Activated T-helper 2 cell treated with anti-CD3 and anti-CD28 coated beads, Interferon-gamma antibody, Interleukin-2, Interleukin-4, amounts not matched to agents 10 μg/mL and 5 μg/mL and 100 μg/mL, durations not matched to agents 14 hours and 24 hours and 36 hours (primary cell): ENCODE measurements around the gene ZBTB7C. TPM values are rescaled to one million over a fixed set of nuclear protein-coding genes. Genes with fewer than 3 reads are reported as not detected.

Experiments
- DNase-seq: peaks from one replicate; pipeline ENCODE4 v3.0.0; 2021; ENCODE audit warnings: low spot score
- H3K27ac Mint-ChIP-seq: one replicate; pipeline ENCODE4 v1.8.0; 2021; ENCODE audit warnings: mixed read lengths
- H3K27me3 Mint-ChIP-seq: one replicate; pipeline ENCODE4 v1.8.0; 2021; ENCODE audit warnings: low read depth, mixed read lengths
- H3K36me3 Mint-ChIP-seq: one replicate; pipeline ENCODE4 v1.8.0; 2021; ENCODE audit warnings: low read depth, mixed read lengths
- H3K4me1 Mint-ChIP-seq: one replicate; pipeline ENCODE4 v1.8.0; 2021; ENCODE audit warnings: low read depth, mixed read lengths
- H3K4me3 Mint-ChIP-seq: one replicate; pipeline ENCODE4 v1.8.0; 2021; ENCODE audit warnings: low read depth, mild to moderate bottlenecking, moderate library complexity, mixed read lengths
- H3K9me3 Mint-ChIP-seq: one replicate; pipeline ENCODE4 v1.8.0; 2021; ENCODE audit warnings: mixed read lengths
- intact Hi-C: fragments of 100-400 bp; cut with micrococcal nuclease; formaldehyde crosslinking; loops from one replicate; pipeline ENCODE4 v1.15.1; 2023
- total RNA-seq: library from RNA; stranded (reverse); gene quantifications from 2 replicates; pipeline ENCODE4 v1.2.3, GENCODE V29; 2022

Gene ZBTB7C
- total RNA-seq, 1 donor from 2014 or later: 0.21 TPM

GRCh38 chr18:48109961-48110493 lies 299.2 kb downstream of the ZBTB7C start:
- no peaks in the 10 kb centered on the region for H3K36me3 Mint-ChIP-seq
- H3K9me3 Mint-ChIP-seq: no peaks in the 10 kb centered on the region
- H3K4me1 Mint-ChIP-seq: no peaks in the 10 kb centered on the region
- intact Hi-C loops: no loop called here
- no peak overlapping the region for H3K4me3 Mint-ChIP-seq
- DNase-seq: no peak
- no peak overlapping the region for H3K27ac Mint-ChIP-seq
- H3K27me3 Mint-ChIP-seq: peaks cover 43% of the 10 kb centered on the region

DNA sequence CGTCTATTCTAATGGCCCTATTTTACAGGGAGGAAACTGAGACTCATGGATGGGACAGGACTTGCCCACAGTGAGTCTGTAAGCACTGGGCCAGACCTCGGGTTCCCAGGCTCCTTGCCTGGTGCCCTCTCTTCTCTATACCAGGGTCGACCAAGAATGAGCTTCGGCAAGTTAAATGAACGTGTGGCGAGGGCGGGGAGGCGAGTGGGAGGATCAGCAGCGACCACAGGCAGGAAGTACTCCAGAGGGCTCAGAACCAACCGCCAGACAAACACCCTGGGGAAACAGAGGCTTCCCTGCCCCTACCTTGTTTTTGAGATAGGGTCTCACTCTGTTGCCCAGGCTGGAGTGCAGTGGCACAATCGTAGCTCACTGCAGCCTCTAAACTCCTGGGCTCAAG lies 301.0 kb downstream of the ZBTB7C start:
- H3K4me1 Mint-ChIP-seq: no peaks in the 10 kb centered on the region
- no peak overlapping the region for H3K27ac Mint-ChIP-seq
- H3K9me3 Mint-ChIP-seq: no peaks in the 10 kb centered on the region
- H3K36me3 Mint-ChIP-seq: no peaks in the 10 kb centered on the region
- intact Hi-C loops: no loop called here
- no peak for DNase-seq
- H3K4me3 Mint-ChIP-seq: no peak overlapping the region
- H3K27me3 Mint-ChIP-seq: peaks cover 46% of the 10 kb centered on the region

DNA sequence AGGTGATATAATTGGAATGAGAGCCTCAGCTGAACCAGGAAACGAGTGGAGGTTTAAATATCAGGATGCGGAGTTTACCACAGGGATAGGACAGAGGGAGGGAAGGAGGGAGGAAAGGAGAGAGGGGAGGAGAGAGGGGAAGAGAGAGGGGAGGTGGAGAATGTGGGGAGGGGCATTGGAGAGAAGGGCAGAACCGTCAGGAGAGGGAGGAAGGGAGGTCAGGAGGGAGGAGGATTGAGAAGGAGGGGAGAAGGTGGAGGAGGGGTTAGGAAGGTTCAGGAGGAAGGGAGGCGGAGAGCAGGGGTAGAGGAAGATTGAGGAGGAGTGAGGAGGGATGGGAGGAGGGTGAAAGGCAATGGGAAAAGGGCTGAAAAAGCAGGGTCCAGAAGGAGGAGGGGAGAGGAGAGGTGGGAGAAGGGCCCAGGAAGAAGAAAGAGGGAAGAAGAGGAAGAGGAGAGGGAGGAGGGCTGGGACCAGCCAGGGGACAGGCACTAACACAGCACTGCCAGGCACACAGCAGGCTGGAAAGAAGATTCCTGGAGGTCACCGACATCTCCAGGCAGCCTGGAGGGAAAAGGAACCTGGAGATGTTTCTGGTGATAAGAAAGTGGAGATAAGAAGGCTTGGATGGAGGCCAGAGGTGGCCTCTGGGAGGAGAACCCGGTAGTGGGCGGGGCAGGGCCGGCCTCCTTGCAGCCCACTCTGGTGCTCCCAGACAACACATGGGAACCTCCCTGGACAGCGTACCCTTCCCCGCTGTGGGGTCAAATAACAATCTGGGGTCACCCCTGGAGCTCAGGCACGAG lies 302.0 kb downstream of the ZBTB7C start:
- Mint-ChIP-seq H3K27ac (no peak overlapping the region), H3K9me3 (no peaks in the 10 kb centered on the region), H3K4me1 (no peaks in the 10 kb centered on the region), H3K27me3 (peaks cover 51% of the 10 kb centered on the region), H3K36me3 (no peaks in the 10 kb centered on the region), H3K4me3 (no peak overlapping the region)
- no peak for DNase-seq
- intact Hi-C loops: no loop called here

DNA sequence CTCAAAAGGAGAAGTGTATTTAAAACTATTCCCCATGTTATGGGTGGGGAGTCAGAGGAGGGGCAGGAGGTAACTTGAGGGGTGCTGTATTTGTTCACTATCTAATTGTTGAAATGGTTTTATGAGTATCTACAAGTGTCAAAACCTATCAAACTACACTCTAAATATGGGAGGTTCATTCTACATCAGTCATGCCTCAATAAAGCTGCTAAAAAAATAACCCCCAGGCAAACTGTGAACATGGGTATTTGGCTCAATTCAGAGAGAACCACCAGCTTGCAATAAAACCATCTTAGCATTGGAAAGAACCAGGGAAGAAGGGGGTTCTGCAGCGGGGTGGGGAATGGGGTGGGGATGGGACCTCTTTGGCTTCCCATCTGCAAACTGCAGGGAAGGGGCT lies 302.7 kb downstream of the ZBTB7C start:
- intact Hi-C loops: no loop called here
- Mint-ChIP-seq H3K27me3 (peaks cover 51% of the 10 kb centered on the region), H3K9me3 (no peaks in the 10 kb centered on the region), H3K4me3 (no peak overlapping the region), H3K4me1 (no peaks in the 10 kb centered on the region), H3K36me3 (no peaks in the 10 kb centered on the region), H3K27ac (no peak overlapping the region)
- no peak for DNase-seq

GRCh38 chr18:48105317-48105716 lies 303.9 kb downstream of the ZBTB7C start:
- Mint-ChIP-seq H3K4me3 (no peak overlapping the region), H3K27me3 (peaks cover 56% of the 10 kb centered on the region), H3K27ac (no peak overlapping the region), H3K9me3 (no peaks in the 10 kb centered on the region), H3K4me1 (no peaks in the 10 kb centered on the region), H3K36me3 (no peaks in the 10 kb centered on the region)
- DNase-seq: no peak
- intact Hi-C loops: no loop called here

GRCh38 chr18:48104705-48105104 lies 304.5 kb downstream of the ZBTB7C start:
- H3K27me3 Mint-ChIP-seq: peaks cover 55% of the 10 kb centered on the region
- no peak overlapping the region for H3K4me3 Mint-ChIP-seq
- intact Hi-C loops: no loop called here
- H3K36me3 Mint-ChIP-seq: no peaks in the 10 kb centered on the region
- no peak overlapping the region for H3K27ac Mint-ChIP-seq
- H3K4me1 Mint-ChIP-seq: no peaks in the 10 kb centered on the region
- no peak for DNase-seq
- no peaks in the 10 kb centered on the region for H3K9me3 Mint-ChIP-seq

GRCh38 chr18:48100651-48101165 lies 308.5 kb downstream of the ZBTB7C start:
- H3K9me3 Mint-ChIP-seq: no peaks in the 10 kb centered on the region
- no peaks in the 10 kb centered on the region for H3K36me3 Mint-ChIP-seq
- H3K4me1 Mint-ChIP-seq: no peaks in the 10 kb centered on the region
- no peak overlapping the region for H3K27ac Mint-ChIP-seq
- DNase-seq: no peak
- no peak overlapping the region for H3K4me3 Mint-ChIP-seq
- peaks cover 30% of the 10 kb centered on the region for H3K27me3 Mint-ChIP-seq
- intact Hi-C loops: no loop called here

- no peak for DNase-seq
- Mint-ChIP-seq H3K27me3 (peaks cover 28% of the 10 kb centered on the region), H3K27ac (no peak overlapping the region), H3K36me3 (no peaks in the 10 kb centered on the region), H3K4me3 (no peak overlapping the region), H3K4me1 (no peaks in the 10 kb centered on the region), H3K9me3 (no peaks in the 10 kb centered on the region)
- intact Hi-C loops: no loop called here
Observed at GRCh38 chr18:48100165-48100575, 309.0 kb downstream of the ZBTB7C start.

GRCh38 chr18:48099481-48100164 lies 309.6 kb downstream of the ZBTB7C start:
- intact Hi-C loops: no loop called here
- H3K27ac Mint-ChIP-seq: no peak overlapping the region
- no peak for DNase-seq
- no peaks in the 10 kb centered on the region for H3K9me3 Mint-ChIP-seq
- peaks cover 28% of the 10 kb centered on the region for H3K27me3 Mint-ChIP-seq
- no peak overlapping the region for H3K4me3 Mint-ChIP-seq
- H3K36me3 Mint-ChIP-seq: no peaks in the 10 kb centered on the region
- H3K4me1 Mint-ChIP-seq: no peaks in the 10 kb centered on the region

- no peaks in the 10 kb centered on the region for H3K4me1 Mint-ChIP-seq
- no peak overlapping the region for H3K4me3 Mint-ChIP-seq
- H3K27me3 Mint-ChIP-seq: peaks cover 26% of the 10 kb centered on the region
- H3K27ac Mint-ChIP-seq: no peak overlapping the region
- no peaks in the 10 kb centered on the region for H3K36me3 Mint-ChIP-seq
- intact Hi-C loops: no loop called here
- DNase-seq: no peak
- no peaks in the 10 kb centered on the region for H3K9me3 Mint-ChIP-seq
Observed at GRCh38 chr18:48098538-48098937, 310.6 kb downstream of the ZBTB7C start.

GRCh38 chr18:48098007-48098406 lies 311.2 kb downstream of the ZBTB7C start:
- H3K27me3 Mint-ChIP-seq: peaks cover 27% of the 10 kb centered on the region
- no peaks in the 10 kb centered on the region for H3K4me1 Mint-ChIP-seq
- no peak for DNase-seq
- no peaks in the 10 kb centered on the region for H3K36me3 Mint-ChIP-seq
- H3K4me3 Mint-ChIP-seq: no peak overlapping the region
- no peaks in the 10 kb centered on the region for H3K9me3 Mint-ChIP-seq
- no peak overlapping the region for H3K27ac Mint-ChIP-seq
- intact Hi-C loops: no loop called here

GRCh38 chr18:48095726-48096125 lies 313.5 kb downstream of the ZBTB7C start:
- Mint-ChIP-seq H3K4me1 (no peaks in the 10 kb centered on the region), H3K36me3 (no peaks in the 10 kb centered on the region), H3K27me3 (peaks cover 24% of the 10 kb centered on the region), H3K9me3 (no peaks in the 10 kb centered on the region), H3K27ac (no peak overlapping the region), H3K4me3 (no peak overlapping the region)
- intact Hi-C loops: no loop called here
- DNase-seq: no peak

DNA sequence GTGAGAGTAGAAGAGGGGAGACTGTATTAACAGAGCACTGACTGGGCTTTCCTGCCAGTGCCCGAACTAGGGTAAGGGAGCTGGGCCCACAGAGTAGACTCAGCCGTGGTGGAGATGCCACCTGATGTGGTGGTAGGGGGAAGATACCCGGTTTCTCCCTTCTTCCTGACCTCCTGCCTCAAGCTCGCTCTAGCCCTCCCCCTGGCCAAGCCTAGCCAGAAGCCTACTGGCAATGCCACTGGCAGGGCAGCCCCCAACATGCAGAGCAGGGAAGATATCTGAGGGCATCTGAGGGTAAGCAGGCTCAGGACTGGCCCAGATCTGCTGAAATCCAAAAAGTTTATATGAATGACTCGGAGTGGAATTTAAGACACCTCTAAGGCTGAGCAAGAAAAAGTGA lies 316.1 kb downstream of the ZBTB7C start:
- Mint-ChIP-seq H3K4me1 (no peaks in the 10 kb centered on the region), H3K4me3 (no peak overlapping the region), H3K27ac (no peak overlapping the region), H3K27me3 (peaks cover 17% of the 10 kb centered on the region), H3K36me3 (no peaks in the 10 kb centered on the region), H3K9me3 (no peaks in the 10 kb centered on the region)
- intact Hi-C loops: no loop called here
- DNase-seq: no peak
